Measurements from ENCODE around the gene NUP43.
"Not testable (repeated sequence)": the region's sequence is repeated elsewhere in the genome, so short reads cannot be mapped to it uniquely, and the experiment has no call there.

The NUP43 gene

GRCh38 chr6:149746147-149746946 lies at the start of gene NUP43:
TSS of gene NUP43 (minus strand) at chr6:149746529. CDS start at chr6:149746495, 34 bp downstream.
- DNase-seq: peak; percentile 81

GRCh38 chr6:149783551-149783950 lies 37.2 kb upstream of the NUP43 start:
- DNase-seq: no peak

GRCh38 chr6:149782337-149782736 lies 36.0 kb upstream of the NUP43 start:
- no peak for DNase-seq

GRCh38 chr6:149781715-149782114 lies 35.4 kb upstream of the NUP43 start:
- no peak for DNase-seq

GRCh38 chr6:149779644-149779963 lies 33.3 kb upstream of the NUP43 start:
- no peak for DNase-seq

- DNase-seq: no peak
These were observed 31.3 kb upstream of the NUP43 start for GRCh38 chr6:149777624-149778023.

- no peak for DNase-seq
These were observed 25.6 kb upstream of the NUP43 start for GRCh38 chr6:149771925-149772324.

- DNase-seq: no peak
These were observed 24.9 kb upstream of the NUP43 start for GRCh38 chr6:149771185-149771584.

GRCh38 chr6:149769676-149770075 lies 23.3 kb upstream of the NUP43 start:
- no peak for DNase-seq

- DNase-seq: peak; percentile 0
These were observed 19.9 kb upstream of the NUP43 start for GRCh38 chr6:149766156-149766769.

GRCh38 chr6:149763866-149764265 lies 17.5 kb upstream of the NUP43 start:
- no peak for DNase-seq

GRCh38 chr6:149761438-149761837 lies 15.1 kb upstream of the NUP43 start:
- DNase-seq: no peak

- DNase-seq: no peak
These were observed 9.9 kb upstream of the NUP43 start for GRCh38 chr6:149756261-149756636.

GRCh38 chr6:149755300-149756260 lies 9.3 kb upstream of the NUP43 start:
- no peak for DNase-seq

GRCh38 chr6:149754548-149754947 lies 8.2 kb upstream of the NUP43 start:
- no peak for DNase-seq

- not testable (repeated sequence) for DNase-seq
These were observed 7.0 kb upstream of the NUP43 start for GRCh38 chr6:149753374-149753637.

GRCh38 chr6:149752600-149753373 lies 6.5 kb upstream of the NUP43 start:
- no peak for DNase-seq

GRCh38 chr6:149751920-149752319 lies 5.6 kb upstream of the NUP43 start:
- not testable (repeated sequence) for DNase-seq

GRCh38 chr6:149751239-149751638 lies 4.9 kb upstream of the NUP43 start:
- no peak for DNase-seq

GRCh38 chr6:149750136-149750609 lies 3.8 kb upstream of the NUP43 start:
- DNase-seq: peak; percentile 32

- peak; percentile 82 for DNase-seq
These were observed 3.3 kb upstream of the NUP43 start, which contains the start of gene PCMT1 for GRCh38 chr6:149749594-149750135. TSS of gene PCMT1 (plus strand) at chr6:149749741. CDS start at chr6:149749902, 161 bp downstream.

GRCh38 chr6:149749082-149749593 lies 2.8 kb upstream of the NUP43 start:
- DNase-seq: not testable (repeated sequence)
